TTC549 (cell line): ENCODE measurements around the gene MTA2.

ENCODE experiments used
- FAIRE-seq: peaks from 2 replicates; lab custom pipeline; 2012; peaks lifted over from hg19 to GRCh38; lab: Jason Lieb, UNC

MTA2 gene

DNA sequence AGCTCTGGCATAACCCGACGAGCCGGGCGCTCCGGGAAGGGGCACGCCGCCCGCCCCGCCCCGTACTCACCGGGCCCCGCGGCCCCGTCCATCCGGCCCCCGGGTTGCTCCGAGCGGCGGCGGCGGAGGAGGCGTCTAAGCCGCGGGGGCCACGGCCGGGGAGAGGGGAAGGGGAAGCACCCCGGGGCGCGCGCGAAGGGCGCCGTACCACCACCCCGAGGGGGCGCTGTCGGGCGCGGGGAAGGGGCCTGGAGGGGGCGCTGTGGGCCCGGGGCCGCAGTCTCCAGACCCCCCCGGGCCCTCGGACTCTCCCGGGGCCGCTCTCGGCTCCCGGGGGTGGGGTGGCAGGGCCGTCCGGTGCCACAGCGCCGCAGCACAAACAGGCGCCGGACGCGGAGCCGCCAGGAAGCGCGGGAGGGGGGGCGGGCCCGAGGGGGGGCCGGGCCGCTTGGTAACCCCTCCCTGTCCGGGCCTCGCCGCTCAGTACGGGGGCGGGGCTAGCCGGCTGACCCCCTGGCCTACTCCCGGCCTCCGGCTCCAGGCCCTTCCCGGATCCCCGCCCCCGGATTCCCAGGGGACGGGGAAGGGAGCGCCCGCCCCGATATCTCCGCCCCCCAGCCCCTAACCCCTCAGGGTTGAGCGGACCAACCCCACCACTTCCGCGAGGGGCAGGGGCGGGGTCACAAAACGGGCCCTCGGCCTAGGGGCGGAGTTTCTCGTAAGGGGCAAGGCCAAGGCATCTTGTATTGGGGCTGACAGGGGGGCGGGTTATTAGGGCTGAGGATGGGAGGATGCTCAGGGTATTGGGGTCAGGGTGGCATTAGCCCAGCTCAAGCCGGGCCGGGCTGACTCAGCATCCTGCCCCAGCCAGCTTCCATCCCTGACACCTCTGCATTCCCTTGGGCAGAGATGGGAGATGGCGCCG is 11.0 kb upstream of the MTA2 start, which contains the start of the genes EML3 and ROM1:
TSS of gene EML3 (minus strand) at position 410 of the 925 bp plus-strand sequence. CDS start at position 92, 318 bp downstream.
TSS of gene ROM1 (plus strand) at position 892 of the 925 bp plus-strand sequence. CDS start at position 917, 25 bp downstream.
- no peak for FAIRE-seq

DNA sequence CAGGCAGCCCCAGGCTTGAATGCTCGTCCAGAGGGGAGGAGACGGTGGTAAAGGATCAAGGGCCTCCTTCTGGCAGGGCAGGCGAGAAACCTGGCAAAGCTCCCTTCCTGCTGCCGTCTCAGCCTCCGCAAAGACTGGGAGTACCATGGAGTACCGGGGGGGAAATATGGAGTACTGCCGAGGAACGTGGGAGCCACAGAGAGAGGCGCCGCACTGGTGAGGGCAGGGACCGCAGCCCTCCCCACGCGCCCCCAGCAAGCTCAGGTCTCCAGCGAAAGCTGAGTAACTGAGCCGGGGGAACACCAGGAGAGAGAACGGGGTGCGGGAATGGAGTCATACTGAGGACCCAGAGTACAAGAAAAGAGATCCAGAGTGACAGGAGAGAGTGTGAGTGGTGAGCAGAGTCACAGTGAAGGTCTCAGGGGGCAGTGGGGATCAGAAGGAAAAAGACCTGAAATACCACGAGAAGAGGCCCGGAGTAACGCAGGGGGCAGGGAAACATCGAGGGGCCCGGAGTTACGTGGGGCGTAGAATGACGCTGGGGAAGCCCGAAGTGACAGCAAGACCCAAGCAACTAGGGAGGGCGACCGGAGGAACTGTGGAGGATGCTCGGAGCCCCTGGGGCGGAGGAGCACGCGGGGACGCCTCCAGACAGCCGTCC is 10.2 kb upstream of the MTA2 start:
- FAIRE-seq = no peak

DNA sequence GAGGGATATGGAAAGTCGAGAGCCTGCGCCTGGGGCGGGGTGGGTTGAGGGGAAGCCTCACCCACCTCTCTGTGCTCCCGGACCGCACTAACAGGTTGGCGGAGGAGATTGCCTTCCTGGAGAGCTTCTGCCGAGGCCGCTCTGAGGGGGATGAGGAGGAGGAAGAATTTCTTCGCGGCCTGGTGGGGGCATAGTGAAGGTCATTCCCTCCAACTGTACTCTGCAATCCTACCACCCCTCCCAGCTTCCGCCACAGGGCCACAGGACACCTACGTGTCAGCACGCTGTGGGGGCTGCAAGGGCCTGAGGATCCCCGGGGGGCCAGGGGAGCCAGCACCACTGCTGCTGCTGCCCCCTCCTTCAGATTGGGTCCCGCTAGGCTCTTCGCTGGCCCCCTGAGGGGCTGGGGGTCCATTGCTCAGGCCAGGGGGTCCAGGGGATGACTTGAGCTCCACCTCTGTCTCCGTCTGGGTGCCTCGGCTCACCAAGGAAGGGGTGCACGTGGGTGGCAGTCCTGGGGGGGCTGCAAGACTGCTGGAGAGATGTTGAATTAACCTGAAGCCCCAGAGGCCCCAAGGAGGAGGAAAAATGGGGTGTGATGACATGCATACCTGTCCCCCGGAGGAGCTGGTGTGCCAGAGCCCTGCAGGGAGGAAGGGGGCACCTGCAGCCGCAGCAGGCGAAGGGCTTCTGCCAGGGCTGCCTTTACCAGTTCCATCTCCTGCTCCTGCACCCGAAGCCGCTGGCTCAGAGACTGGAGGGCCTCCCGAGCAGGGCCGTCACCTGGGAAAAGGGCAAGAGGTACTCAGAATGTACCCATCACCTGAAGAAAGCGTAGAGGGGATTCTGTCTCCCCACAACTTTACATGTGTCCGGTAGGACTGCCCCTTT is 9.4 kb upstream of the MTA2 start:
- no peak for FAIRE-seq

DNA sequence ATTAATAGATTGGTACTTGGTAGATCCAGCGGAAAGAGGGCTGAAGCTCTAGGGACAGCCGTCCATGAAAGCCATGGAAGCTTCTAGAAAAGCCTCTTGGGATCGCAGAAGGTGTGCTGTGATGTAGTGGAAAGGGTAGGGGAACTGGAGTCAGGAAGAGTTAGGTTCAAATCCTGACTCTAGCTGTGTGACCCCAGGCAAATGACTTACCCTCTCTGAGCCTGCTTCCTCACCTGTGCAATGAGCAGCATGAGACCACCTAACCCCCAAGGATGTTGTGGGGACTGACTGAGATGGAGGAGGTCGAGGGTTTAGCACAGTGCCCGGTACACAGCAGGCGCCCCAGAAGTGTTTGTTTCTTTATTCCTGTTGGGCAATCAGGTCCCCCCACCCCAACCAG is 8.7 kb upstream of the MTA2 start:
- FAIRE-seq = no peak

DNA sequence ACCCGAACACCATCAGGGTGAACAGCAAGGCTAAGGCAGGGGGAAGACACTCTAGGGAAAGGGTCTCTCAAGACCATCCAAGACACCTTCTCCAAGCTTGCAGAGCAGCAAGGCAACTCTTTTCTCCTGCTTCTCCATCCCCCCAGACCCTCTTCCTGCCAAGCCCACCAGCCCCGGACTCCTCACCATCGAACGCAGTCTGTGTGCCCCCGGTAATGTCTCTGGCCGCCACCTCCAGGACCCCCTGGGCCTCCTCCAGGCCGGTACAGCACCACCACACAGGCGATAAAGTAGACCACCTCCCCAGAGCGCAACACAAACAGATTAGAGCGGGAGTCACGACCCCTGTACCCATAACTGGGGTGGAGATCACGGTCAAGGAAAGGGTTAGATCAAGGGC is 7.1 kb upstream of the MTA2 start:
- FAIRE-seq = no peak

DNA sequence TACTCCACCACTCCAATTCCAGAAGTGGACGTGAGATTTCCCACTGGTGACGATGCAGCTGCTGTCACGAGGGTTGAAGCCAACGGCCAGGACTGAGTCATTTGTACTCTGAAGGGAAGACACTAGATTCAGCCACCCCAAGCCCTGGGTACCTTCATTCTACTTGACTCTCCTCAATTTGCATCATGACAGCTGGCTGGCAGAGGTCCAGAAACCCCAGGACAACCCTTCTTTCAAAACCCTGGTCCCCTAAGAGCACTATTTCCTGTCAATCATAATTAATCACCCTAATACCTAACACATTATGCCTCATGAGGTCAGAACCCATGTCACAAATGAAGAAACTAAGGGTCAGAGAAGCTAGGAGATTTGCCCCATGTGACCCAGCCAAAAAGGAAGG is 6.0 kb upstream of the MTA2 start:
- no peak for FAIRE-seq

DNA sequence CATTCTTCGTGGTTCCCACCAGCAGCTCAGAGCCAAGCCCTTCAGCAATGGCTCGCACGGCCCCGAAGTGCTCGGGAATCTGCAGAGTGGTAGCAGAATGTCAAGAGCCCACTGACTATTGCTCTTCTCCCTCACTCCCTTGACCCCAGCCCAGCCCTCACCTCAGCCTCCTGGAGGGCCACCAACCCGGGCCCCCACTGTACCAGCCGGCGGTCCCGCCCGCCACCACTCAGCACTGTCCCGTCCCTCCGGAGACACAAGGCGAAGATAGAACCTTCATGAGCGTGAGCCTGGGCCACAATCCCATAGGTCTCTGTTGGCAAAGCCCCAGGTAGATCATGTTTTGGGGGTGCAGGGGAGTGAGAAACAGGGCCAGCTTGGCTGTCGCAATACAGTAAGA is 4.2 kb upstream of the MTA2 start:
- no peak for FAIRE-seq

DNA sequence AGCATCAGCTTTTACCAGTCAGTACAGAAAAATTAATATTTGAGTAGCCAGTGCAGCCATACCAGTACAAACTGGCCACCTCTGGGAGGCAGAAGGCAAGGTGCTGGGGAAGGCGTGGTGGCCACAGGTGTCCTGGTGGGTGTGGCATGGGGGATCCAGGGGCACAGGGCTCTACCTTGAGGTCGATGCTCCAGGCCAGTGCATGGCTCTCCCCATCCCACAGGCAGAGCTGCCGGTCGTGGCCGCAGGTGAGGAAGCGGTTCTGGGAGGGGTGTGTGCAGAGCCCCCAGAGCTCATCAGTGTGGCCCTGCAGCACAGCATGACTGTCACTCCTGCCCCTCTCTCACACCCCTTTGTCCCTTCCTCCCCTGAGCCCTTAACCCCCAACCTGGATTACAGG is 3.8 kb upstream of the MTA2 start:
- no peak for FAIRE-seq

DNA sequence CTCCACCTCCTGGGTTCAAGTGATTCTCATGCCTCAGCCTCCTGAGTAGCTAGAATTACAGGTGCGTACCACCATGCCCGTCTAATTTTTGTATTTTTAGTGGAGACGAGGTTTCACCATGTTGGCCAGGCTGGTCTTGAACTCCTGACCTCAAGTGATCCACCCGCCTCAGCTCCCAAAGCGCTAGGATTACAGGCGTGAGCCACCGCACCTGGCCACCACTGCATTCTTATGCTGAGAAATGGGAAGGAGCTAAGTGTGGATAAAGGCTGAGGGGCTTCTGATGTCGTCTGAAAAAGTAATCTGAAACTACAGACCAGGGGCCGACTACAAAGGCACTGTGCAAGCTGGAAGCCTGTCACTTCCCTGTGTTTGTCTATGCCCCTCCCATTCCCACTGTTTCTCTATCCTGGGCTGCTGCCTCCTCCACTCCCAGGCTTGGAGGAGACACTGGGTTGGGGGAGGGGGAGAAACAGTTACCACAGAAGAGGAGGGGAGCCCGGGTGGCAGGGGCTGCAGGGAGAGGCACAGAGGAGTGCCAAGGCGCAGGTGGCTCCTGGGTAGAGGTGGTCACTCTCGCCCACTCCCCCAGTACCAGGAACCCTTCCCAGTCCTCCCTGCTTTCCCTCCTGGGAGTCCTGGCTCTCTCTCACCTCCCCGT is 2.9 kb upstream of the MTA2 start:
- FAIRE-seq = no peak

DNA sequence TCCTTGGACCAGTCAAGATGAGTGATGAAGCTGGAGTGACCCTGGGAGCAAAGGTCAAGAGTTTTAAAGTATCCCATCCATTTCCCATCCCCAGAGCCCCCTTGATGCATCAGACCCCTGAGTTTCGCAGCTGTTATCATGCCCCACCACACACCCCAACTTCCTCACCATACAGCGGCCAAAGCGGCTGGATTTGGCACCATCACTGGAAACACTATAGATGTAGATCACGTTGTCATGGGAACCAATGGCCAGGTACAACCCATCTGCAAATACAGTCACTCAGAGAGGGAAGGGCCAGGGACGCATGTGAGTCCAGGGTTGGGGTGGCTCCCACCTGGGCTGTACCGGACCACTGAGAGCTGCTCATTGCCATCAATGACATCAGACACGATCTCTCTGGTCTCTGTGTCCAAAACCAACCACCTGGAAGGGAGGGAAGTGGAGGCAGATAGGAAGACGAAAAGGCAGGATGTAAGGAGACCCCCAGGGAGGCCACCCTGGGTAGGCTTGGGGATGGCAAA is 2.2 kb upstream of the MTA2 start:
- FAIRE-seq = no peak

DNA sequence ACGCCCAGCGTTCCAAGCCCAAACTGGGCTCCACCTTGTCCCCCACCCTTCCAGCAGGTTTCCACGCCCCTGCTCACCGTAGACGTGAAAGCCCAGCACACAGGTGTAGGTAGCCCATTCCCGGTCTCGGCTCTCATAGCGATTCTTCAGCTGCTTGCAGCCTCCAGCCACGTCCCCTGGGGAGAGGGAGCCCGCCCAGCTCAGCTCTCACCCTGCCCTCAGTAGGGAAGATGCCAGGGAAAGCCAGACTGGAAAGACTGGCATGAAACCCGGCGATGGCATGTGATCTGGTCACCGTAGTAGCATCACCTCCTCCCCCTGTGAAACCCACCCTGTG is 1.4 kb upstream of the MTA2 start:
- no peak for FAIRE-seq

DNA sequence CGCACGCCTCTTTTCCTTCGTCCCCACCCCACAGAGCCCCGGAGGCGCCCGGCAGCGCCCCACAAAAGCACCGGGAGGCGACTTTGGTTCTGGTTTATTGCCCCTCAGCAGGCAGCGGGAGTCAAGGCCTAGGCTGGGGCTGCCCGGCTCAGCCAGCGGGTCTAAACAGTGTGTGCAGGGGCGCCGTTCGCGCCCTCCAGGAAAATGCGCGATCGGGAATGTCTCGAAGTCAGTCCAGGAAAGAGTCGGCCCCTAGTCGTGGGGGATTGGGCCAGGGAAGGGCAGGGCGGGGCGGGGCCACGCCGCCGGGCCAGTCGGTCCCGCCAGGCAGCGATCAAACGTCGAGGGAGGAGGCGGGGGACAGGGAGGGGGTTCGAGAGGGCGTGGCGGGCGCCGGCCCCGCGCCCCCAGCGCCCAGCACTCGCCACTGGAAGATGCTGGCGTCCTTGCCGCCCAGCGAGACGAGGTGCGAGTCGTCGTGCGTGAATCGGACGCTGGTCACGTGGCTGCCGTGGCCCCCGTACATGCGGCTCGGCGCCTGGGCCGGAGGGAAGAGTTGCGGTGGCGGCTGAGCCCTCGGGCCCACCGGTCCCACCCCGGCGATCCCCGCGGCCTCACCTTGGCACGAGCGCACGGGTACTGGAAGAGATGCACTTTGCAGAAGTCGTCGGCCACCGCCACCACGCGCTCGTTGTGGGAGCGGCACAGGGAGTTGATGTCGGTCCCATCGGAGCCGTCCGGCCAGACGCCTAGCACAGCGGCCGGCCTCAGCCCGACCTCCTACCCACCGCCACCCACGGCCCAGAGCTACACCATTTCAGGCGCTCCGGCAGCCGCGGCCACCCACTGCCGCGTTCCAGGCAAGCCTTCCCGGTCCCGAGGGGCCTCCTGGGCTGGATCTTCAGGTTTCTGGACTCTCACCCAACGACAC is 741 bp upstream of the MTA2 start:
- no peak for FAIRE-seq

DNA sequence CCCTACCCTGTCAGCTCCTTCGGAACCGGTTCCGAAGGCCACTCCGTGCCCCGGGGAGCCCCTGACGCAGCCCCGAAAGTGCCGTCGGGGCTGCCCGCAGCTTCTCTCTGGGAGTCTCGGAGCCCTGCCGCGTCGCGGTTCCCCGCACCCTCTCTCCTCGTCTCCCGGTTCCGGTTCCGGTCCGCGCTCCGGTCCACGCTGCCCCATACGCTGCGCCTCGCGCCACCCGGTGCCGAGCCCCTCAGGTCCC is 618 bp downstream of the MTA2 start:
- FAIRE-seq = no peak

DNA sequence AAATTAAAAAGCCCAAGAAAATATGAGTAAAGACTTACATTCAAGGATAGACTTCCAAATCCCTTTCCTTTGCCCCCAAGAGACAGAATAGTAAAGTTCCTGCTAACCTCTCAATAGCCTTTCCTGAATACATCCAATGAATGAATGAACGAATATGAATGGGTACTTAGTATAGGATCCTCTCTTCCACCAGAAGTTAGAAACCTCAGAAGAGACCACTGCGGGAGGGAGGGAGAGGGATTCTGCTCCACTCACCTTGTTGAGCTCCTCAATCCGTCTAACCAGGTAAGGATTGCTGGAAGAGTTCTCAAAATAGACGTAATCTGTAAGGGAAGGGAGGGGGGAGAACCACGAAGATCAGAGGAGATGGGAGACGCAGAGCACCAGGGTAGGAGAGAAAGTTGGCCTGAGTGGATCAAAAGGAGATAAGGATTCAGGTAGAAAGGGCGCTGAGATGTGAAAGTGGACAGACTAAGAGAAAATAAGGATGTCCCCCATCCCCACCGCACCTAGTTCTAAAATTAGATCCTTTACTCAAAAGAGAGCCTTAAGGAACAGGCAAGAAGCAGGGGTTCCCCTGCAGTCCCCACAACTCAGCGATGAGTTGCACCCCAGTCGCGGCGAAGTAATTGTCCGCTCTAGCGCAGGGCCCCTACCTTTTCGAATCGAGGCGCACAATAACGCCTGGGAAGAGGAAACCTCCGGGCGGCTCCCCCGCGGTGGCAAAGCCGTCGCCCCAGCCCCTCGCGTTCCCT is 1.1 kb downstream of the MTA2 start:
- no peak for FAIRE-seq

DNA sequence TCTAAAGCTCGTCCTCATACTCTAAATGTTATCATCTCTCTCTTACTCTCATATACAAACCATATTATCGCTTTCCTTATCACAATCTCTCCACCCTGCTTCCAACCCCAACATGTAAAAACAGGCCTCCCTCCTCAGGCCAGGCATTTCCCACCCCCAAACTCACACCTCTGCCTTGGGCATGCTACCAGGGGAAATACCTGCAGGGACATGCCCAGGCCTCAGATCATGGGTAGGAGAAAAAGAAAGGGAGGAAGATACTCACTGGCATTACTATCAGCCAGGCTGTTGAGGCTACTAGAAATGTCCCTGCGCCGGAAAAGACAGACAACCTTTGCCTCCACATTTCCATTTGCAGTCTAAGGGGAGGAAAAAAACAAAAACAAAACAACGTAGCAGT is 1.8 kb downstream of the MTA2 start:
- no peak for FAIRE-seq

DNA sequence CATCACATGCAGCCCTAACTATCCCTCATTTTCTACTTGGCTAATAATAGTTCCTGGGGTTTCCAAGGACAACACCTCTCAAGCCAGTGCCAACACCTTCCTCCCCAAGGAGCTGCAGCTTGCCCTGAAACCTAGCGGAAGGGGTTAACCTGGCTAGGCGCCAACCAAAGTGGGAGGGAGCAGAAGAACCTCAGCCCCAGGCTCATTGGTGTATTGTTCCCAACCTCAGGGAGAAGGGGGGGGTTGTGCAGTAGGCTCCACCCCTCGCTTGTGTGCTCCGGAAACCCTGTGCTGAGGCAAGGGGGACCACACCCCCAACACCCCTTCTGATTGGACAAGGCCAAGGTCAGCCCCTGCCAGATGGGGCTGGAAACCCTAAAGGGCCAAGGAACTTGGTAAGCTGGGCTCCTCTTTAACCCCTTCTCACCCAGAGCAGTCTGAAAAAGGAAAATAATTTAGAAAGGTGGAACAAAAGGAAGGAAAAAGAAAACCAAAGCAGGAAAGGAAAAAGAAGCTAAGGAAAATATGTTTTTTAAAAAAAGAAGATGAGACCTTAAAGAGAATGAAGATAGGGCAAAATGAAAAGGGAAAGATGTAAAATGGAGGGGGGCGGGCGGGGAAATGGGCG is 2.5 kb downstream of the MTA2 start:
- FAIRE-seq = peak; percentile 96

DNA sequence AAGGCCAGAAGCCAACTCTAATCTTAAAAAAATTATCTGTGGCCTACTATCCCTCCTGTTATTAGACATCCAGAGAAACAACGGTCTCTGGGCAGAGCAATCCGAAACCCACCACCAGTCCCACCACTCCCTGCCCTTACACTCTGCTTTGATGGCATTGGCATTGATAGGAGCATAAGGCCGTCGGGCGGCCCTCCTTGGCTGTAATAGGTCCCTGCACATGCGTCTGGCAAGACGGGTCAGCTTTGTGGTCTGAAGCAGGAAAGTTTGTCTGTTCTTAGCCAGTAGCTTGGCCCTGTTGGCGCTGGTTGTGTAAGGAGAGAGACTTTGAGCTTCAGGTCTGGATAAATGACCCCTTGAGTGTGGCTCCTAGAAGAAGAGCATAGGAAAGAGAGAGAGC is 6.5 kb downstream of the MTA2 start:
- no peak for FAIRE-seq

DNA sequence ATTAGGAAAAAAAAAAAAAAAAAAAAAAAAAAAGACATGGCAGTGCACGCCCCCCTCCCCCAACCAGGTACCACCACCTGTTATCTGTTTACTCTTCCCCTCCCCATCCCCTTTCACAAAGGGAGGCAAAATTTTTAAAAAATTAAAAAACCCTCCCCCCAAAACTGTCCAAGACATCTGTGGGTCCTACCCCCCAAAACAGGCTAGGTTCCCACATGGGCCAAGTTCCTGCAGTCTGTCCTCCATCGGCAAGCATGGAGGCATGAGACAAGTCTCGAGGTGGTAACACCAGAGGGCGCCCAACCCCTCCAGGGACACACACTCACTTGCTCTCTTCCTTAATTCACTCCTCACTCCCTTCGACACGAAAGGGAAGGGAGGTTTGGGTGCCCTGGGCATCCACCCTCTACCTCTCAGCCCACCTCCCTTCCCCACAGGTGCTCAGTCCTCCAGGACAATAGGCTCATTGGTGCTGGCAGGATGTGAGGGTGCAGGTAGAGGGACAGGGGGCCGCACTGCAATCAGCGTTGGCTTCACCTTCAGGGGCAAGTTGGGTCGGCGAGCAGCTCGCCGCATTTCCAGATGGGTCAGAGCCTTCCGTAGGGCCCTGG is 8.1 kb downstream of the MTA2 start:
- FAIRE-seq = no peak

DNA sequence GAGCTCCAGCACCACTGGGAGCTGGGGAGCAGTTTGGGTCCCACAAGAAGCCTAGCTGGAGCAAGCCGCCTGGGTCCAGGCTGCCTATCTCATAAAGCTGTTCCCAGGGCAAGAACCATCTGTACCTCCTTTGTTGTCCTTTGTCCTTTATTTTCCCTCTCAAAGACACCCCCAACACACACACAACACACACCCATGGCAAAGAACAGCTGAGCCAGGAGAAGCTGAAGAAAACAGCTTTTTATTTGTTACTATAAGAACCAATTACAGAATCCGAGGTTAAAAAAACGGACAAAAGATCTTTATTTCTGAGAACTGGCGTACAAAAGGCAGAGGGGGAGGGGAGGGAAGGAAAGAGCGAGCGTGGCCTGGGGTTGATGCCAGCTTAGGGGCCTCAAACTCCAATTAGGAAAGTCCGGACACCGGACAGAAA is 8.7 kb downstream of the MTA2 start:
- no peak for FAIRE-seq
